ENCODE data around the gene ZFP64.
A peak's percentile ranks its signal among the peaks of the same experiment; 100 is the strongest.
"Not testable (repeated sequence)": the region's sequence is repeated elsewhere in the genome, so short reads cannot be mapped to it uniquely, and the experiment has no call there.

The ZFP64 gene

GRCh38 chr20:52201395-52201794 lies 9.8 kb upstream of the ZFP64 start:
- DNase-seq: no peak

DNA sequence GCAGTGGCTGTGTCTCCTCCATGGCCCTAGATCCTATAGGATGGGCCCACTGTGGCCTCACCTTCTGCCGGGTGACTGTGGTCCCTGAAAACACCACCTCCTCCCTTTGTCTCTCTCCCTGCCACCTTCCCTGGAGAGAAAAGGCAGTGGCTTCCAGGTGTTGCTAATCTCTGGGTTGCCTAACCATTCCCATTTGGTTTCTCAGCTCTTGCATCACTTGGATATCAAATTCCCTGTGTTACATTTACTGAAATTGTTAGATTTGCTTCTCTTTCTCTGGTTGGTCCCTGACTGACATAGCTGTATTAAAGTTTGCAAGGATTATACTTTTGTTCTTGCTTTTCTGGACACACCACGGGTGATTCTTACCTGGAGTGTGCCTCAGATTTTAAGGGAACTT lies 9.3 kb upstream of the ZFP64 start:
- no peak for DNase-seq

- no peak for DNase-seq
Observed at GRCh38 chr20:52196845-52197244, 5.3 kb upstream of the ZFP64 start.

DNA sequence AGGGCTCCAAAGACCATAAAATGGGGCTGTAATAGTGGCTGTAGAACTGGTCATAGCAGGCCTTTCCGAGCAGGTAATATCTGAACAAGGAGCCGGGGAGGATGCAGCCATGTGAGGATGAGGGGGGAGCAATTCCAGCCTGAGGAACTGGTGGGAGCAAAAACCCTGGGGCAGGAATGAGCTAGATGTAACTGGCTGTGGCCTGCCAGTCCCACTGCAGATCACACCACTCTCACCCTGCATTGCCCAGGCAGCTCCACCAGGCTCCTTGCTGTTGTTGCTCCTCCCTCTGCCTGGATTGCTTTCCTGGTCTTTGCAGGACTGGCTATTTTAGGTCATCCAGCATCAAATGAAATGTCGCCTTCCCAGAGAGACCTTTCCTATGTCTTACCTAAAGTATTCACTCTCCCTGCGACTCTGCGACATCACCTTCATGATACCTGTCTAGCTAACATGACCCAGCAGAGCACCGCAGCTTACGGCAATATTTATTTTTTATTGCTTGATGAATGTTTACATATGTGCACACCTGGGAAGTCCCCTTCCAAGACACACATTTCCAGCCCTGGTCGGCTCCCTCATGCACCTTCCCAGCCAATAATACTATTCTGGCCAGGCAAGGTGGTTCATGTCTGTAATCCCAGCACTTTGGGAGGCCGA lies 2.4 kb upstream of the ZFP64 start:
- no peak for DNase-seq

GRCh38 chr20:52193133-52193532 lies 1.6 kb upstream of the ZFP64 start:
- no peak for DNase-seq

GRCh38 chr20:52192719-52193007 lies 1.1 kb upstream of the ZFP64 start:
- not testable (repeated sequence) for DNase-seq

- DNase-seq: no peak
Observed at GRCh38 chr20:52191916-52192718, 538 bp upstream of the ZFP64 start.

GRCh38 chr20:52190437-52191131 lies 995 bp downstream of the ZFP64 start:
- peak; percentile 43 for DNase-seq

DNA sequence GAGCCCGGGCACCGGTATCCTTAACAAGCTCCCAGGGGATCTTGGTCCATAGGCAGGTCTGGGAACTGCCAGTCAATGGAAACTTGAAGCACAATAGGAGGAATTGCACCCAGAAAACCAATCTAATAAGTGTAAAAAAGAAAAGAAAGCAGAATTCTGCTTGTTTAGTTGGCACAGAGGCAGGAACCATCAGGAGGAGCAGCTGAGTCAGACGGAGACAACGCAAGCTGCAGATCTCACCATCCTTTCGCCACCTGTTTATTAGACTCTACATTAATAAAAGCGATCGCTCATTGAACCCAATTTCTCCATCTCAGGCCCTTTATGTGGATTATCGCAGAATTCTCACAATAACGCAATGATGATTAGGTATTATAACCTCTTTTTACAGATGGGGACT lies 9.8 kb downstream of the ZFP64 start:
- no peak for DNase-seq

GRCh38 chr20:52180180-52180840 lies 11.3 kb downstream of the ZFP64 start:
- no peak for DNase-seq

DNA sequence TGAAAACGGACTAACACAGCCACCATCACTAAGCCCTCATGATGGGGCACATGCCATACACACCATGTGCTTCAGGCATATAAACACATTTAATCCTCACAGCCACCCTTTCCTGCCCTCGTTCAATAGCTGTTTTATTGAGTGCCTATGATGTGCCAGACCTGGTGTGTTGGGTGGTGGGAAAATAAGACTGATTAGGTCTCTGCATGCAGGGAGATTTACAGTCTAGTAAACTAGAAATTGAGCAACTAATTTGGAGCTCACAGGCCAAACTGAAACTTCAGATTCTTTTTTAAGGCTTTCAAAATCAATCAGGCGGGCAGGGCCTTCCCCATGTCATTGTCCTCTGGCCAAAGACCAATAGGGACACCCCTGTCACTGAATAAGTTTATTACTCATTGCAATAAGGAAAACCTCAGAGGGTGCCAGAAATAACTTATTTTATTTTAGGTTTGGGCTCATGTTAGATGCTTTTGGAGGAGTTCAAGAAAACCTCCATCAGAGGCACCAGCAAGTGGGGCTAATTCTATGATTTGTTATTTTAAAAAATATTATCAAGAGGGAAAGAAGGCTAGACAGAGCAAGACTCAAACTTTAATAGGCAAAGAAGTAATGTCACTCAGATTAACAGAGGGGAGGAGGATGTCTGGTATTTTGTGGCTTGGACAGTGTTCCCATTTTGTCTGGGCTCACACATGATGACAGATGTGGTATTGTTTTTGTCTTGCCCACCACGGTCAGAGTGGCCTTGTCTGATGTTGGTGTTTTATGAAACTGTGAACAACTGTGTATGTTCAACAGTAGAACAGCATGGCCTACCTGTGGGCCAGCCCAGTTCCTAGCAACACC lies 12.0 kb downstream of the ZFP64 start:
- no peak for DNase-seq

- DNase-seq: no peak
Observed at GRCh38 chr20:52178691-52179090, 12.9 kb downstream of the ZFP64 start.

GRCh38 chr20:52175840-52176239 lies 15.7 kb downstream of the ZFP64 start:
- no peak for DNase-seq

- no peak for DNase-seq
Observed at GRCh38 chr20:52172392-52173047, 19.1 kb downstream of the ZFP64 start.

GRCh38 chr20:52171025-52171424 lies 20.6 kb downstream of the ZFP64 start:
- DNase-seq: no peak

DNA sequence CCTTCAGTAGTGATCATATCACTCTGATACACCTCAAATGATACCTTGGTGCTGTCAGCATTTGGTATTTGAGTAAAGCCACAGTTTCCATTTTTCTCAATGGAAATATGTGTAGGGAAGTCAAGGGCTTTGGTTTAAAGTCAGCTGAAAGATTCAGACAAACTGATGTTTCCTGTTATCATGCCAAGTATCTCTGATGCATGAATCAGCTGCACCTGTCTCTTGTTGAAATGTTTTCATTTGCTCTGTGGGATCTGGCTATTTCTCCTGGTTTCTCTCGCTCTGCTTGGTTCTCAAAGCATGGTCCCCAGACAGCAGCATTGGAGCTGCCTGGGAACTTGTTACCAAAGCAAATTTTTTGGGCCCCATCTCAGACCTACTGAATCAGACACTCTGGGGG lies 23.5 kb downstream of the ZFP64 start:
- no peak for DNase-seq

DNA sequence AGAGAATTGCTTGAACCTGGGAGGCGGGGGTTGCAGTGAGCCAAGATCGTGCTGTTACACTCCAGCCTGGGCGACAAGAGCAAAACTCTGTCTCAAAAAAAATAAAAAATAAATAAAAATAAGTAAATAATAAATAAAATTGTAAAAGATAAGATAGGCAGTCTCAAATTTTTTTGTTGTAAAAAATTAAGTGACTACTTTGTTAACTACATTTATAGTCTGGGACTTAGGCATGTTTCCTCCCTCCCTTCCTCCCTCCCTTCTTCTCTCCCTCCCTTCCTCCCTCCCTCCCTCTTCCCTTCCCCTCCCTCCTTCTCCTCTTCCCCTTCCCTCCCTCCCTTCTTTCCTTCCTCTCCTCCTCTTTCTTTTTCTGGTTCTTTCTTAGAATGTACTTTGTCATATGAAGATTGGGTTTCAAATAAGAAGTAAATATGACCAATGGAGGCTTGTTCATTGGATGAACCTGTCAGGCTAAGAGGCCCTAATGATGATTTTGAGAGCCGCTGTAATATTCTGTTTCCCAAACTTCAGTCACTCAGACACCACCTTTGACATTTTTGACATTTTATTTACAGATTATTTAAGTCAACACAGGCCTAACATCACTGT lies 24.2 kb downstream of the ZFP64 start:
- DNase-seq: no peak

DNA sequence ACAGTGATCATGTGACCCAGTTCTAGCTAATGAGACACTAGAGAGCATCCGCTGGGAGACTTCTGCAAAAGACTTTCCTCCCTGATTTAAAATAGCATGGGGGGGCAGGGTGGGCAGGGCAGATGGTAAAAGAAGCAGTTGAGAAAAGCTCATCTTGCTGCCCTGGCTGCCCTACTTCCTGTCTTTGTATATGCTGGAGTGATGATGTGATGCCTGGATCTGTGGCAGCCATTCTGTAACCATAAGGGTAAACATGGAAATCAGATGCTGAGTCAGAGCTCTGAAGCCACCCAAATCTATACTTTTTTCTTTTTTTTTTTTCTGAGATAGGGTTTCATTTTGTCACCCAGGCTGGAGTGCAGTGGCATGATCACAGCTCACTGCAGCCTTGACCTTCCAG lies 25.4 kb downstream of the ZFP64 start:
- DNase-seq: no peak

GRCh38 chr20:52160621-52161204 lies 30.9 kb downstream of the ZFP64 start:
- no peak for DNase-seq

DNA sequence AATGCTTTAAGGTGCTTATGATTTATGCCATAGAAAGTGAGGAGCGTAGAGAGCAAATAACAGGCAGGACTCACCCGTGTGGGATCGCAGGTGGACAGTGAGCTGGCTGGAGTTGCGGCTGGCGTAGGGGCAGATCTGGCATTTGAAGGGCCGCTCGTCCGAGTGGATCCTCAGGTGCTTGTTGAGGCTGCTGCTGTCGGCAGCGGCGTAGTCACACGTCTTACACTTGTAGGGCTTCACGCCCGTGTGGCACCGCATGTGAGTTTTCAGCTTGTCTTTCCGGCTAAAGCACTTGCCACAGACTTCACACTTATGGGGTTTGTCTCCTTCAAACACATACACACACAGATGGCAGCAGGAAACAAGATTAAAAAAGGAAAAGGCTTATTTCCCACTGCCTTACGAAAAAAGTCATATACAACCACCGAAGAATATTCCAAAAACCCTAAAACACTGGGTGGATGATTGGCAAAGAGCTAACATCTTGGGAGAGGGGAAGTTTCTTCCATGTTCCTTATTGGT lies 31.5 kb downstream of the ZFP64 start:
- DNase-seq: no peak

DNA sequence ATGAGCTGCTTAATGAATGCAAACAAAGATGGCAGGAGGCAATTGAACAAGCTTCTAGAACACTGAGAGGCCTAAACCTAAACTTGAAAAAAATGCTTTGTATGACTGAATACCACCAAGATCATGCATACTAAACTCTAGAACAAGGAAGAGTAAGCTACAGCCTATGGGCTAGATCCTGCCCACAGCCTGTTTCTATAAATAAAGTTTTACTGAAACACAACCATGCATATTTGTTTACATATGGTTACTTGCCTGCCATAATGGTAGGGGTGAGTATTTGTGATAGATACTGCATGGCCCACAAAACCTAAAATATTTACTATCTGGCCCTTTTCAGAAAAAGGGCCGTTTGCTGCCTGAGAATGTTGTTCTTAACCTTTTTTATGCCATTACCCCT lies 37.0 kb downstream of the ZFP64 start:
- DNase-seq: no peak

All from activated T-cell treated with anti-CD3 and anti-CD28 coated beads, Interleukin-2, amount 50 U/mL, for 1 hour (primary cell).